SK-N-MC (cell line): ENCODE results near the gene PTPRR.

Experiments
- DNase-seq: peaks from one replicate; pipeline ENCODE4 v3.0.0-alpha.2; 2011; ENCODE audit warnings: low read depth, low spot score
- H3K27ac ChIP-seq: fragments of 200-600 bp; sonication (generic); 2 replicates; pipeline ENCODE4 v1.5.1; 2016; ENCODE audit warnings: mixed run types
- H3K36me3 ChIP-seq: fragments of 200-600 bp; sonication (generic); 2 replicates; pipeline ENCODE4 v1.6.1; 2017; ENCODE audit warnings: antibody characterized with exemption, low read length, mixed read lengths; ENCODE audit not compliant: insufficient read depth
- H3K4me3 ChIP-seq: fragments of 200-600 bp; sonication (generic); 2 replicates; pipeline ENCODE4 v1.5.1; 2016
- H3K9ac ChIP-seq: fragments of 200-600 bp; sonication (generic); 2 replicates; pipeline ENCODE4 v1.8.0; 2017; ENCODE audit warnings: mixed run types, mixed read lengths; ENCODE audit not compliant: insufficient read length
- H3K9me3 ChIP-seq: fragments of 200-600 bp; sonication (generic); 2 replicates; pipeline ENCODE4 v1.6.1; 2017; ENCODE audit warnings: low read depth, mild to moderate bottlenecking, antibody characterized with exemption, low read length, moderate library complexity, mixed read lengths
- EZH2 ChIP-seq: fragments of 200-600 bp; sonication (generic); IDR thresholded peaks from one replicate; pipeline ENCODE4 v1.6.1; 2017; ENCODE audit warnings: antibody characterized with exemption
- FOXP2 ChIP-seq: optimal IDR thresholded peaks from 2 replicates; pipeline ENCODE3; 2011; ENCODE audit warnings: mild to moderate bottlenecking, moderate library complexity; ENCODE audit not compliant: insufficient read depth; ENCODE audit errors: extremely low read length, control extremely low read depth
- POLR2AphosphoS5 ChIP-seq: IDR thresholded peaks from 2 replicates; pipeline ENCODE4 v1.6.1; 2012; ENCODE audit warnings: mild to moderate bottlenecking, low read depth, low read length, borderline replicate concordance

Gene PTPRR

DNA sequence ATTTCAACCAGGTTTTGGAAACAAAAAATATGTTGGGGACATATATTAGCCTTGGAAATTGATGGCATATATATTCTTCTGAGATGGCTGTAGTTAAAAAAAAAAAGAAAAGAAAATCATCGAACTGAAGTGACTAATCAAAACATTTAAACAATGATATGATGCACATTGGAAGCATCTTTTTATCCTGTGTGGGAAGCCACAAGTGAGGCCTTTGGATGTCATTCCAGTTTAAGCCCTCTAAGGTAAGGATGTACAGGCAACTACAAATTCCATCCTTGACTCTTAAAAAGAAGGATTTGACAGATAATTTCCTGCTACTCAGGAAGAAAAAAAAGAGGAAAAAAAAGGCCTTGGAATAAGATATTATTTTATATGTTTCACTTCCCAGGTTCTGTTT, 273.7 kb downstream of the PTPRR start:
- no peak for DNase-seq
- Histone ChIP-seq H3K4me3 (no peak overlapping the region), H3K9ac (no peak overlapping the region), H3K36me3 (no peaks in the 10 kb centered on the region), H3K9me3 (no peaks in the 10 kb centered on the region), H3K27ac (no peak overlapping the region)
- TF ChIP-seq POLR2AphosphoS5, result no peak
- TF ChIP-seq FOXP2, result no peak
- no peak for TF ChIP-seq EZH2

DNA sequence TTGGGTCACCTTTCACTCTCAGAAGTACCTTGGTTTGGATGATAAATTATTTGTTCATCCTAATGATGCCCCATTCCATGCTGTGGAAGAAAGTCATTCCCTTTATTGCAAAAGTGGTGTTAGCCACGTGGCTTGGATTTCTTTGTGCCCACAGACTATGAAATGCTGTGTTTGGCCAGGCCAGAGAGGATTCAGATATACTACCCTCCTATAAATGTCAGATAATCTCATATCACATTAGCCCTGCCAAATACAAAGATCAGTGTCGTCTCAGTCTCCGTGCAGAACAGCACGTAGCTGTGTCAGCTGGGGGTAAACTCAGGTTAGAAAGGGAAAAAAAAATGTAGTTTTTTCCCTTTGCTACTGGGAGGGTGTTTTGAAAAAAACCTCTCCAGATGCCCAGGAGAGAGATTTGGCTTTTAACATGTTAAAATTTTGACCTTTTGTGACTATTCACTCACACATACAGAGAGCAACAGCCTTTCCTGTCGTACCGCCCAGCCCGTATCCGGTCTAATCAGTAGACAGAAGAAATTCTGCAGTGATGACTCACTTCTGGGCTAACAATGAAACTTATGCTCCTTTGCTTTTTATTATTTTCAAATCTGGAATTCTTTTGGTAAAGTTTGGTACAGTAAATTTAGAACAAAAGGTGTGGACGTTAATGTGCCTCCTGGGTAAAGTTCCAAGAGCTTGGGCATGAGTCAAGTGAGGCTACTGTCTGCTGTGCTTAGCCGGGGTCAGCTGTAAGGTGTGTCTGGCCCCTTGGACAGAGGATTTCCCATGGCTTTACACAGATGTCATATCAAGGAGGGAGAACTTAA, 274.8 kb downstream of the PTPRR start:
- no peak overlapping the region for H3K9ac ChIP-seq
- H3K4me3 ChIP-seq, result no peak overlapping the region
- no peaks in the 10 kb centered on the region for H3K9me3 ChIP-seq
- no peak for TF ChIP-seq EZH2
- no peak for TF ChIP-seq POLR2AphosphoS5
- no peak for TF ChIP-seq FOXP2
- no peak for DNase-seq
- no peak overlapping the region for H3K27ac ChIP-seq
- H3K36me3 ChIP-seq, result no peaks in the 10 kb centered on the region

DNA sequence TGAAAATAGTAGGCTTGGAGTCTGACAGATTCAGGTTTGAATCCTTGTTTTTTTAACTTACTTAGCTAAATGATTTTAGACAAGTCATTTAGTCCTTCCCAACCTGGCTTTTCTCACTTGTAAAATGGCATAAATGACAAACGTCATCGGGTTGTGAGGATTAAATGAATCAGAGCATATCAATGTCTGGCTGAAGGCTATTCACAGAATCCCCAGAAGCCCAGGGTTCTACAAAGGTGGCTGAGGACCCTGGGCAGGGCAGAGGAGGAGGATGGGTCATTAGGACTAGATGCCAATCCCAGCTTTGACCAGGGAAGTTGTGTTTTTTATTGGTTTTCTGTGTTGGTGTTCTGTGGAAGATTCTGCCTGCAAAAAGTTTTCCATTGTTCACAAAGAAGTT, 275.7 kb downstream of the PTPRR start:
- H3K9ac ChIP-seq, result no peak overlapping the region
- no peak overlapping the region for H3K27ac ChIP-seq

DNA sequence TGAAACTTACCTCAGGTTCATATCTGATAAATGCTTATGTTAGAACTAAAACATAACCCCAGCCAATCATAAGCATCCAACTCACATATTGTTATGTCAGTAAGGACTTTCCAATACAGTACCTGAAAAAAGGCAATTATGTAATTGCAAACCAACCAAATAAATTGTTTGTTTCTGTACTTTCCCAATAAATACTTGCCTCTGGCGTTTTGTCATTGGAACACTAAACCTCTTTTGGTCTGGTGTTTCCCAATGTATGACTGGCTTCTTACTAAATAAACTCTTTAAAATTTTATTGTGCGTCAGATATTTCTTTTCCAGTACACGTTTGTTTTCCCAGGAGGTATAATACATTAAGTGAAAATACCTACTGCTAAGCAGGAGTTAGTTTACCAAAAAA, 276.6 kb downstream of the PTPRR start:
- no peak for TF ChIP-seq POLR2AphosphoS5
- TF ChIP-seq FOXP2, result no peak
- no peak for TF ChIP-seq EZH2
- DNase-seq, result no peak
- Histone ChIP-seq H3K4me3 (no peak overlapping the region), H3K9ac (no peak overlapping the region), H3K36me3 (no peaks in the 10 kb centered on the region), H3K27ac (no peak overlapping the region), H3K9me3 (no peaks in the 10 kb centered on the region)

More for the DNA sequence above, 275.7 kb downstream of the PTPRR start:
- no peaks in the 10 kb centered on the region for H3K36me3 ChIP-seq
- H3K4me3 ChIP-seq, result no peak overlapping the region
- DNase-seq, result no peak
- no peak for TF ChIP-seq EZH2
- H3K9me3 ChIP-seq, result no peaks in the 10 kb centered on the region

DNA sequence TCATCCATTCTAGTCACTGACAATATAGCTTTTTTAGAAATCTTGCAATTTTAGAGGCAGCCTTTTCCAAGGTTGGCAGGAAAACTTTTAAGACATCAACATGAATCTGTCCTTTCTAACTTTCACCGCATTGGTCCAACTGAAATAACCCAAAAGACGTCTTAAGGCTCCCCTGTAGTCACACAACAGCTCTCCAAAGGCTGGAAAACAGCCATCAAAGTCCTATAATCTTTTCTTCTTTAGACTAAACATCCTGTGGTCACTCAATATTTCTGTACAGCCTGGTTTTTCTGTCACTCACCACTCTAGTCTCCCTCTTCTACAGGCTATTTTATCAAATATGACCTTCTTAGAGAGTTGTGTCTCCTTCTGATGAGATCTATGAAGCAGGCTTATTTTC, 278.8 kb downstream of the PTPRR start:
- Histone ChIP-seq H3K9me3 (no peaks in the 10 kb centered on the region), H3K36me3 (no peaks in the 10 kb centered on the region), H3K4me3 (no peak overlapping the region), H3K27ac (no peak overlapping the region), H3K9ac (no peak overlapping the region)
- TF ChIP-seq FOXP2 (no peak), POLR2AphosphoS5 (no peak), EZH2 (no peak)
- no peak for DNase-seq

DNA sequence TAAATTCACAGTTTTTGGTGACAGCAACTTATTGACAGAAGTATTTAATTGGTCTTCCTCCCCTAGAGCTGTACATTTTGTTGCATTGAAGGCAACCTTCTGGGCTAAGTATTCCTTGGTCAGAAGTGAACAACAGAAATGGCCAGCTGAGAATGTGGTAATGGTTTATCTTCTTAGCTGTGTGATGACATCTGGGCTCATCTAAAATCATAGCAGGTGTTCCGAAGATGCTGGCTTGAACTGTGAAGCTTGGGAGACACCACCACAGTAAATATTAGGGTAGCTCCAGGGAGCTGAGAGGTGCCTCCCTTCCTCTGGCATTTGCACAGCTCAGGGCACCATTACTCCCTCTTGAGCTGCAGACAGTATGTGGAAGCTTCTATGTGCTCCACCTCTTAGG, 279.6 kb downstream of the PTPRR start:
- Histone ChIP-seq H3K9ac (no peak overlapping the region), H3K4me3 (no peak overlapping the region), H3K9me3 (no peaks in the 10 kb centered on the region), H3K36me3 (no peaks in the 10 kb centered on the region), H3K27ac (no peak overlapping the region)
- no peak for DNase-seq
- TF ChIP-seq POLR2AphosphoS5 (no peak), EZH2 (no peak), FOXP2 (no peak)

DNA sequence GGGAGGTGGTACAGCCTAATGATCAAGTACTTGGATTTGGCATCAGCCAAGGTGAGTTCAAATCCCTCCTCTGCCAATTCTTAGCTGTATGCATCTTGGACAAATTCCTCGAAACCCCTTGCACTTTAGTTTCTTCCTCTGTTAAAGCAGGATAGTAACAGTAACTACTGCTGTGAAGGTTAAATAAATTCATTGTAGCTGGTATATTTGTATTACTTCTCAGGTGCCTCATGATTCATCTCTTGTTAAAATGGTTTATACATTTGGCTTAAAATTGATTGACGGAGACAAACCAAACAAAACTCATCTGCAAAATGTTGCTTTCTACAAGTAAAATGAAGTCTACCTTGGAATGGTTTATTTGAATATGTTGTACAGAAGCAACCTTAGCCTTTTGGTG, 281.0 kb downstream of the PTPRR start:
- Histone ChIP-seq H3K27ac (no peak overlapping the region), H3K4me3 (no peak overlapping the region), H3K9me3 (no peaks in the 10 kb centered on the region), H3K9ac (no peak overlapping the region), H3K36me3 (no peaks in the 10 kb centered on the region)
- no peak for DNase-seq
- TF ChIP-seq EZH2, result no peak
- TF ChIP-seq FOXP2, result no peak
- TF ChIP-seq POLR2AphosphoS5, result no peak

DNA sequence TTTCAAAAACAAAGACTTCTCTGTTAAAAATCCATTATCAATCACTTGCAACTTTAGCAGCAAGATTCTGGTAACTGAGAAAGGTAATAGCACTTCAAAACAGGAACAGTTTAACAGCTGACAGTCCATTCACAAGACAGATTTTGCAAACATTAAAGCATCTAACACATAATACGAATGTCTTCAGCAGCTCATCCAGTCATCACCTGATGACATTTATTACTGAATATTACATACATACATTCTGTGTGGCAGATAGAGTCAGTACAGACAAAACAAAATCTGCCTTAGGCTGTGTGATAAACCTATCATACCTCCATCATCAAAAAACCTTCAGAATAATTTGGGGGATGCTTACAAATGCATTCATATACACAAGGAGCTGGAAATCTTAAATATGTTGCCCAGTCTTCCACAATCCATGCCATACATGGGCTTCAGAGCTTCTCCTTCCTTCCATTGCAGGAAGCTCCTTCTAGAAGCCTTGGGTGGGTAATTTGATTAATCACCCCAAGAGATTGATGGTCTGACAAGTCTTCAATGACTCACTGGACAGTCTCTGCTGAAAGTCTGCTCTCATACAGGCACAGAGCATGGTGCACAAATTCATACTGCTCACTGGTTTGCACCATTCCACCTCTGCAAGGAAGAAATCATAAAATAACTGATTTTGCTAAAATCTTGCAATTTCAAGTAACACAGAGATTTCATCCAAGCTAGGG, 281.7 kb downstream of the PTPRR start:
- no peak overlapping the region for H3K4me3 ChIP-seq
- TF ChIP-seq POLR2AphosphoS5 (no peak), EZH2 (no peak), FOXP2 (no peak)
- H3K9me3 ChIP-seq, result no peaks in the 10 kb centered on the region
- no peak for DNase-seq
- H3K9ac ChIP-seq, result no peak overlapping the region
- H3K36me3 ChIP-seq, result no peaks in the 10 kb centered on the region
- H3K27ac ChIP-seq, result no peak overlapping the region
